HepG2 (cell line): Measurements from ENCODE around the gene SH3PXD2A. TPM values are rescaled to one million over a fixed set of nuclear protein-coding genes. Genes with fewer than 3 reads are reported as not detected.

ENCODE experiments used
- CCDC6 ChIP-seq: sonication (generic); formaldehyde crosslinking; IDR thresholded peaks from 2 replicates; pipeline ENCODE4 v1.8.1; 2022; ENCODE audit warnings: mild to moderate bottlenecking, missing genetic modification reagents, moderate library complexity
- CHCHD3 ChIP-seq: sonication (generic); formaldehyde crosslinking; IDR thresholded peaks from 2 replicates; pipeline ENCODE4 v1.8.0; 2022; ENCODE audit warnings: mild to moderate bottlenecking, missing genetic modification reagents, moderate library complexity
- EP300 ChIP-seq, 3 experiments: sonication (generic) in 1 of 3; formaldehyde crosslinking in 1 of 3; IDR thresholded peaks; 2 replicates each; pipeline versions ENCODE4 v1.5.1 to v1.6.1; 2011 to 2020; ENCODE audit warnings: low read depth in 2 of 3, low read length in 2 of 3, borderline replicate concordance in 1 of 3, improper control_type of control experiment in 1 of 3, mild to moderate bottlenecking in 1 of 3, missing genetic modification reagents in 1 of 3, moderate library complexity in 1 of 3
- HNRNPUL1 ChIP-seq: fragments of 200-400 bp; formaldehyde crosslinking; IDR thresholded peaks from 2 replicates; pipeline ENCODE4 v1.6.1; 2017; ENCODE audit warnings: low read depth, mild to moderate bottlenecking, low read length, moderate library complexity
- HOMEZ ChIP-seq: IDR thresholded peaks from 2 replicates; pipeline ENCODE4 v1.6.1; 2016; ENCODE audit warnings: low read depth
- KAT2B ChIP-seq: fragments of 150-350 bp; IDR thresholded peaks from 2 replicates; pipeline ENCODE4 v1.6.1; 2014; ENCODE audit warnings: low read depth, low read length, borderline replicate concordance
- NPAS2 ChIP-seq: sonication (generic); formaldehyde crosslinking; IDR thresholded peaks from 2 replicates; pipeline ENCODE4 v1.8.0; 2022; ENCODE audit warnings: mild to moderate bottlenecking, missing genetic modification reagents, borderline replicate concordance
- RFX1 ChIP-seq: fragments of 450-650 bp; IDR thresholded peaks from 2 replicates; pipeline ENCODE4 v1.6.1; 2017
- SNAPC2 ChIP-seq: sonication (generic); formaldehyde crosslinking; IDR thresholded peaks from 2 replicates; pipeline ENCODE4 v1.8.1; 2022; ENCODE audit warnings: mild to moderate bottlenecking, missing genetic modification reagents
- SUZ12 ChIP-seq: fragments of 150-350 bp; IDR thresholded peaks from 2 replicates; pipeline ENCODE4 v1.6.1; 2014; ENCODE audit warnings: low read depth, low read length
- ZMAT3 ChIP-seq: sonication (generic); formaldehyde crosslinking; conservative IDR thresholded peaks from 2 replicates; pipeline ENCODE4 v1.7.0; 2021; ENCODE audit warnings: missing genetic modification reagents
- ZNF280D ChIP-seq: sonication (generic); formaldehyde crosslinking; IDR thresholded peaks from 2 replicates; pipeline ENCODE4 v1.5.1; 2020; ENCODE audit warnings: mild to moderate bottlenecking, missing genetic modification reagents
- ZNF441 ChIP-seq: sonication (generic); formaldehyde crosslinking; IDR thresholded peaks from 2 replicates; pipeline ENCODE4 v1.7.0; 2021; ENCODE audit warnings: missing genetic modification reagents, borderline replicate concordance
- ZNF781 ChIP-seq: sonication (generic); formaldehyde crosslinking; IDR thresholded peaks from 2 replicates; pipeline ENCODE4 v1.5.1; 2020; ENCODE audit warnings: borderline replicate concordance, mild to moderate bottlenecking, missing genetic modification reagents; ENCODE audit errors: not compliant biosample characterization
- ZNF878 ChIP-seq: sonication (generic); formaldehyde crosslinking; IDR thresholded peaks from 2 replicates; pipeline ENCODE4 v1.8.1; 2023; ENCODE audit warnings: mild to moderate bottlenecking, missing genetic modification reagents, moderate library complexity
- ZSCAN29 ChIP-seq: sonication (generic); formaldehyde crosslinking; conservative IDR thresholded peaks from 2 replicates; pipeline ENCODE4 v1.4.0; 2020; ENCODE audit warnings: mild to moderate bottlenecking, missing genetic modification reagents
- ZSCAN31 ChIP-seq: sonication (generic); formaldehyde crosslinking; IDR thresholded peaks from 2 replicates; pipeline ENCODE4 v1.5.0; 2020; ENCODE audit warnings: low read depth, mild to moderate bottlenecking, missing genetic modification reagents
- ZSCAN9 ChIP-seq: IDR thresholded peaks from 2 replicates; pipeline ENCODE4 v1.6.1; 2016; ENCODE audit warnings: borderline replicate concordance
- polyA plus RNA-seq, 8 experiments: library from polyadenylated mRNA; depleted of rRNA in 3 of 8; stranded (reverse) in 7 of 8; unstranded in 1 of 8; fragments of >200 nt; fragmentation: Illumina TruSeq in 4 of 8; extraction: Trizol in 4 of 8; gene quantifications; 2 replicates each; pipeline versions ENCODE4 v1.2.1 to v1.2.3, GENCODE V29; 2011 to 2016; ENCODE audit warnings: low read depth in 4 of 8, missing spikeins in 1 of 8, mixed read lengths in 1 of 8; ENCODE audit not compliant: insufficient read depth in 1 of 8
- total RNA-seq, 5 experiments: library from RNA; depleted of rRNA; stranded (reverse); fragments of >200 nt; fragmentation: Illumina TruSeq; extraction: Trizol; gene quantifications; 2 replicates each; pipeline ENCODE4 v1.2.3, GENCODE V29; 2016; ENCODE audit warnings: low read depth in 1 of 5
- TF ChIP-seq, protein P1 (sequence below): sonication (generic); formaldehyde crosslinking; IDR thresholded peaks from 2 replicates; pipeline ENCODE4 v1.9.0; 2022; ENCODE audit warnings: missing genetic modification reagents, mild to moderate bottlenecking, borderline replicate concordance
- TF ChIP-seq, protein P2 (sequence below): sonication (generic); formaldehyde crosslinking; IDR thresholded peaks from 2 replicates; pipeline ENCODE4 v1.5.0; 2020; ENCODE audit warnings: mild to moderate bottlenecking, missing genetic modification reagents, borderline replicate concordance

SH3PXD2A gene
- total and polyA plus RNA-seq, 2 of the 13 experiments (the other 11 are each of a cell fraction or from before 2014, with no cell fraction given): 11.1 to 11.3 TPM

DNA sequence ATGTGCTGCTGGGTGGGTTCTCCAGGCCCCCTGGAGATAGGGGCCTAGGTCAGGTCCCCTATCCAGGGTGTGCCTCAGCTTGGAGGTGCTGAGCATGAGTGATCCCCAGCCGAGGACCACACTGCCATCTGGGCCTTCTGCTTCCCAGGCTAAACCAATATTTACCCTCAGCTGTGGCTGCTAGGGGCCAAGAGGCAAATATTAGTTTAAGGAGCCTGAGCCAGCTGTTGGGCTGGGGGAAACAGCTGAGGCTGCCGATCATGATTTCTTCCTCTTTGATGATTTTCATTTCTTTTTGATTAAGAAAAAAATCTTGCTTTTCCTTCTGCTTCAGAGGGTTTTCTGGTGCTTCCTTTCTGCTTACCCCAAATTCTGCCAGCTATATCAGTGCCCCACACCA is 278.5 kb downstream of the SH3PXD2A start (continued):
- TF ChIP-seq NPAS2 (CRISPR knock-in tag) (no peak), EP300 (IDR thresholded peaks at IDR 0.05; ENCODE audit: low read depth in 2 of 2, low read length in 2 of 2) (peak in 1 of 2 experiments; percentile 66; a peak in 2 of 4 replicates), EP300 (CRISPR knock-in tag; IDR thresholded peaks at IDR 0.05; ENCODE audit: borderline replicate concordance) (no peak), RFX1 (no peak), ZNF280D (CRISPR knock-in tag) (no peak), ZNF781 (no peak), KAT2B (no peak), ZMAT3 (no peak), CHCHD3 (CRISPR knock-in tag) (no peak), SNAPC2 (CRISPR knock-in tag) (no peak), HOMEZ (CRISPR knock-in tag) (0 out of 2 replicates have a peak, but pooled peaks have one; percentile 31), HNRNPUL1 (no peak), ZNF441 (CRISPR knock-in tag) (no peak), ZNF878 (CRISPR knock-in tag) (no peak), ZSCAN9 (no peak), ZSCAN29 (no peak), SUZ12 (no peak), CCDC6 (CRISPR knock-in tag) (no peak), ZSCAN31 (CRISPR knock-in tag) (no peak)
- TF ChIP-seq, protein P1, sequence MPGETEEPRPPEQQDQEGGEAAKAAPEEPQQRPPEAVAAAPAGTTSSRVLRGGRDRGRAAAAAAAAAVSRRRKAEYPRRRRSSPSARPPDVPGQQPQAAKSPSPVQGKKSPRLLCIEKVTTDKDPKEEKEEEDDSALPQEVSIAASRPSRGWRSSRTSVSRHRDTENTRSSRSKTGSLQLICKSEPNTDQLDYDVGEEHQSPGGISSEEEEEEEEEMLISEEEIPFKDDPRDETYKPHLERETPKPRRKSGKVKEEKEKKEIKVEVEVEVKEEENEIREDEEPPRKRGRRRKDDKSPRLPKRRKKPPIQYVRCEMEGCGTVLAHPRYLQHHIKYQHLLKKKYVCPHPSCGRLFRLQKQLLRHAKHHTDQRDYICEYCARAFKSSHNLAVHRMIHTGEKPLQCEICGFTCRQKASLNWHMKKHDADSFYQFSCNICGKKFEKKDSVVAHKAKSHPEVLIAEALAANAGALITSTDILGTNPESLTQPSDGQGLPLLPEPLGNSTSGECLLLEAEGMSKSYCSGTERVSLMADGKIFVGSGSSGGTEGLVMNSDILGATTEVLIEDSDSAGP: no peak
- TF ChIP-seq, protein P2, sequence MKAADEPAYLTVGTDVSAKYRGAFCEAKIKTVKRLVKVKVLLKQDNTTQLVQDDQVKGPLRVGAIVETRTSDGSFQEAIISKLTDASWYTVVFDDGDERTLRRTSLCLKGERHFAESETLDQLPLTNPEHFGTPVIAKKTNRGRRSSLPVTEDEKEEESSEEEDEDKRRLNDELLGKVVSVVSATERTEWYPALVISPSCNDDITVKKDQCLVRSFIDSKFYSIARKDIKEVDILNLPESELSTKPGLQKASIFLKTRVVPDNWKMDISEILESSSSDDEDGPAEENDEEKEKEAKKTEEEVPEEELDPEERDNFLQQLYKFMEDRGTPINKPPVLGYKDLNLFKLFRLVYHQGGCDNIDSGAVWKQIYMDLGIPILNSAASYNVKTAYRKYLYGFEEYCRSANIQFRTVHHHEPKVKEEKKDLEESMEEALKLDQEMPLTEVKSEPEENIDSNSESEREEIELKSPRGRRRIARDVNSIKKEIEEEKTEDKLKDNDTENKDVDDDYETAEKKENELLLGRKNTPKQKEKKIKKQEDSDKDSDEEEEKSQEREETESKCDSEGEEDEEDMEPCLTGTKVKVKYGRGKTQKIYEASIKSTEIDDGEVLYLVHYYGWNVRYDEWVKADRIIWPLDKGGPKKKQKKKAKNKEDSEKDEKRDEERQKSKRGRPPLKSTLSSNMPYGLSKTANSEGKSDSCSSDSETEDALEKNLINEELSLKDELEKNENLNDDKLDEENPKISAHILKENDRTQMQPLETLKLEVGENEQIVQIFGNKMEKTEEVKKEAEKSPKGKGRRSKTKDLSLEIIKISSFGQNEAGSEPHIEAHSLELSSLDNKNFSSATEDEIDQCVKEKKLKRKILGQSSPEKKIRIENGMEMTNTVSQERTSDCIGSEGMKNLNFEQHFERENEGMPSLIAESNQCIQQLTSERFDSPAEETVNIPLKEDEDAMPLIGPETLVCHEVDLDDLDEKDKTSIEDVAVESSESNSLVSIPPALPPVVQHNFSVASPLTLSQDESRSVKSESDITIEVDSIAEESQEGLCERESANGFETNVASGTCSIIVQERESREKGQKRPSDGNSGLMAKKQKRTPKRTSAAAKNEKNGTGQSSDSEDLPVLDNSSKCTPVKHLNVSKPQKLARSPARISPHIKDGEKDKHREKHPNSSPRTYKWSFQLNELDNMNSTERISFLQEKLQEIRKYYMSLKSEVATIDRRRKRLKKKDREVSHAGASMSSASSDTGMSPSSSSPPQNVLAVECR (CRISPR knock-in tag): peak; percentile 47; the same call in 1 of the 2 replicates
